SK-N-SH (cell line): ENCODE measurements around the gene VAV1. TPM values are rescaled to one million over a fixed set of nuclear protein-coding genes. Genes with fewer than 3 reads are reported as not detected.

Experiments
- CTCF ChIA-PET: fragments of 300-600, 350-600 bp; formaldehyde crosslinking; extraction: SDS; loops from one replicate; lab custom pipeline; 2021; lab: Yijun Ruan, JAX
- POLR2A ChIA-PET: fragments of 350-600 bp; sonication (Branson Sonifier 250); formaldehyde crosslinking; extraction: SDS; loops from one replicate; lab custom pipeline; 2020; ENCODE audit warnings: antibody characterized with exemption, inconsistent platforms; lab: Yijun Ruan, JAX
- DNase-seq: peaks from one replicate; pipeline ENCODE4 v3.0.0; 2012
- H2AFZ ChIP-seq: fragments of 200-600 bp; sonication (generic); 2 replicates; pipeline ENCODE4 v1.8.1; 2016; ENCODE audit warnings: antibody characterized with exemption, mild to moderate bottlenecking, low read depth
- H3F3A ChIP-seq: fragments of 200-600 bp; sonication (generic); replicated peaks from 2 replicates; pipeline ENCODE3; 2016; ENCODE audit warnings: antibody characterized with exemption, mild to moderate bottlenecking; ENCODE audit not compliant: insufficient read depth
- H3K27ac ChIP-seq, 2 experiments: fragments of 200-500 bp in 1 of 2; fragments of 200-600 bp in 1 of 2; sonication (Bioruptor generic) in 1 of 2; sonication (generic), shearing (Covaris generic) in 1 of 2; 2 replicates each; pipeline versions ENCODE4 v1.5.1 to v1.6.1; 2014 to 2016; ENCODE audit warnings: low read depth in 2 of 2, inconsistent platforms in 1 of 2, low read length in 1 of 2, mild to moderate bottlenecking in 1 of 2, mixed read lengths in 1 of 2
- H3K27me3 ChIP-seq: fragments of 200-600 bp; sonication (generic), shearing (Covaris generic); 2 replicates; pipeline ENCODE4 v1.6.1; 2016; ENCODE audit warnings: mixed run types; ENCODE audit not compliant: insufficient read depth
- H3K36me3 ChIP-seq, 2 experiments: fragments of 200-500 bp in 1 of 2; fragments of 200-600 bp in 1 of 2; sonication (Bioruptor generic) in 1 of 2; sonication (generic) in 1 of 2; replicated peaks in 1 of 2; 2 replicates each; pipeline versions ENCODE3 to v1.5.1; 2014 to 2016; ENCODE audit warnings: low read length in 1 of 2, mild to moderate bottlenecking in 1 of 2; ENCODE audit not compliant: insufficient read depth in 2 of 2, control insufficient read depth in 1 of 2
- H3K4me1 ChIP-seq, 2 experiments: fragments of 200-500 bp in 1 of 2; fragments of 200-600 bp in 1 of 2; sonication (Bioruptor generic) in 1 of 2; sonication (generic), shearing (Covaris generic) in 1 of 2; 2 replicates each; pipeline versions ENCODE4 v1.5.1 to v1.6.1; 2014 to 2016; ENCODE audit warnings: low read depth in 1 of 2, low read length in 1 of 2, mixed run types in 1 of 2; ENCODE audit not compliant: insufficient read depth in 2 of 2, control insufficient read depth in 1 of 2
- H3K4me2 ChIP-seq: fragments of 200-600 bp; sonication (generic), shearing (Covaris generic); 2 replicates; pipeline ENCODE4 v1.6.1; 2017; ENCODE audit warnings: mixed run types
- H3K4me3 ChIP-seq, 2 experiments: fragments of 200-500 bp in 1 of 2; fragments of 200-600 bp in 1 of 2; sonication (Bioruptor generic) in 1 of 2; sonication (generic), shearing (Covaris generic) in 1 of 2; 2 replicates each; pipeline versions ENCODE4 v1.5.1 to v1.8.1; 2014 to 2016; ENCODE audit warnings: low read depth in 2 of 2, inconsistent platforms in 1 of 2, low read length in 1 of 2, mild to moderate bottlenecking in 1 of 2, mixed read lengths in 1 of 2, moderate library complexity in 1 of 2
- H3K79me2 ChIP-seq: fragments of 200-600 bp; sonication (generic); 2 replicates; pipeline ENCODE4 v1.8.1; 2017; ENCODE audit warnings: mild to moderate bottlenecking; ENCODE audit not compliant: insufficient read depth
- H3K9ac ChIP-seq: fragments of 200-600 bp; sonication (generic); 2 replicates; pipeline ENCODE4 v1.6.1; 2017; ENCODE audit warnings: mixed run types
- H3K9me2 ChIP-seq: fragments of 200-600 bp; sonication (generic); 2 replicates; pipeline ENCODE4 v1.6.1; 2017; ENCODE audit warnings: mixed run types
- H3K9me3 ChIP-seq: fragments of 200-600 bp; sonication (generic); 2 replicates; pipeline ENCODE4 v1.6.1; 2017; ENCODE audit warnings: mixed run types, mild to moderate bottlenecking, moderate library complexity
- H4K20me1 ChIP-seq: fragments of 200-600 bp; sonication (generic); 2 replicates; pipeline ENCODE4 v1.6.1; 2017; ENCODE audit warnings: mild to moderate bottlenecking, mixed run types; ENCODE audit not compliant: insufficient read depth
- CHD2 ChIP-seq: fragments of 150-350 bp; IDR thresholded peaks from 2 replicates; pipeline ENCODE4 v1.6.1; 2018; ENCODE audit warnings: low read length; ENCODE audit not compliant: partially characterized antibody
- EP300 ChIP-seq, 2 experiments: IDR thresholded peaks; 2 replicates each; pipeline versions ENCODE4 v1.4.0 to v1.6.1; 2012; ENCODE audit warnings: borderline replicate concordance in 1 of 2, low read depth in 1 of 2, low read length in 1 of 2
- EZH2phosphoT487 ChIP-seq: fragments of 200-600 bp; sonication (generic); IDR thresholded peaks from 2 replicates; pipeline ENCODE4 v1.6.1; 2017; ENCODE audit warnings: low read depth, mixed run types, mild to moderate bottlenecking, antibody characterized with exemption, moderate library complexity, borderline replicate concordance
- FOSL2 ChIP-seq: IDR thresholded peaks from 2 replicates; pipeline ENCODE4 v1.4.0; 2012; ENCODE audit warnings: low read depth, mild to moderate bottlenecking, moderate library complexity, borderline replicate concordance
- FOXJ3 ChIP-seq: sonication (generic); formaldehyde crosslinking; IDR thresholded peaks from 2 replicates; pipeline ENCODE4 v1.5.1; 2020; ENCODE audit warnings: mild to moderate bottlenecking, missing genetic modification reagents
- GABPA ChIP-seq: IDR thresholded peaks from 2 replicates; pipeline ENCODE4 v1.4.0; 2012; ENCODE audit warnings: low read depth, mild to moderate bottlenecking
- GATA2 ChIP-seq: sonication (generic); formaldehyde crosslinking; IDR thresholded peaks from 2 replicates; pipeline ENCODE4 v1.5.0; 2020; ENCODE audit warnings: mild to moderate bottlenecking, missing genetic modification reagents
- JUND ChIP-seq: IDR thresholded peaks from 2 replicates; pipeline ENCODE4 v1.4.0; 2012
- RFX5 ChIP-seq: IDR thresholded peaks from 2 replicates; pipeline ENCODE4 v1.6.1; 2012; ENCODE audit warnings: mild to moderate bottlenecking, improper control_type of control experiment, low read length
- RXRA ChIP-seq: IDR thresholded peaks from 2 replicates; pipeline ENCODE4 v1.4.0; 2012; ENCODE audit warnings: low read depth, mild to moderate bottlenecking, borderline replicate concordance
- SIN3A ChIP-seq: IDR thresholded peaks from 2 replicates; pipeline ENCODE4 v1.6.1; 2012; ENCODE audit warnings: low read depth, mild to moderate bottlenecking, low read length, moderate library complexity, borderline replicate concordance
- TAF1 ChIP-seq: IDR thresholded peaks from 2 replicates; pipeline ENCODE4 v1.6.1; 2012; ENCODE audit warnings: low read depth, mild to moderate bottlenecking, low read length, moderate library complexity, borderline replicate concordance
- TCF12 ChIP-seq: IDR thresholded peaks from 2 replicates; pipeline ENCODE4 v1.4.0; 2012
- YY1 ChIP-seq: IDR thresholded peaks from 2 replicates; pipeline ENCODE4 v1.4.0; 2012; ENCODE audit warnings: low read depth, mild to moderate bottlenecking
- WGBS: methylation state at CpG from one replicate; pipeline ENCODE4 v1.1.6; 2017; ENCODE audit warnings: low lambda C conversion rate; 5-methylcytosine and 5-hydroxymethylcytosine counted together
- polyA plus RNA-seq, 3 experiments: library from polyadenylated mRNA; depleted of rRNA; stranded (reverse); fragments of >200 nt; gene quantifications; 2 replicates each; pipeline ENCODE4 v1.2.3, GENCODE V29; 2012
- TF ChIP-seq, protein P1 (sequence below): IDR thresholded peaks from 2 replicates; pipeline ENCODE4 v1.4.0; 2012; ENCODE audit warnings: low read depth
- TF ChIP-seq, protein P2 (sequence below): IDR thresholded peaks from 2 replicates; pipeline ENCODE4; 2012
- TF ChIP-seq, protein P3 (sequence below): fragments of 150-350 bp; IDR thresholded peaks from 2 replicates; pipeline ENCODE4 v1.6.1; 2016; ENCODE audit warnings: mild to moderate bottlenecking, low read depth, low read length
- TF ChIP-seq, protein P4 (sequence below): IDR thresholded peaks from 2 replicates; pipeline ENCODE4 v1.4.0; 2012; ENCODE audit warnings: low read depth, borderline replicate concordance
- TF ChIP-seq, protein P5 (sequence below): fragments of 150-350 bp; IDR thresholded peaks from 2 replicates; pipeline ENCODE4 v1.6.1; 2017; ENCODE audit warnings: antibody characterized with exemption, low read length, low read depth, borderline replicate concordance

VAV1 gene
- polyA plus RNA-seq, 1 of the 3 experiments (the other 2 are of a cell fraction), result 0.02 TPM

DNA sequence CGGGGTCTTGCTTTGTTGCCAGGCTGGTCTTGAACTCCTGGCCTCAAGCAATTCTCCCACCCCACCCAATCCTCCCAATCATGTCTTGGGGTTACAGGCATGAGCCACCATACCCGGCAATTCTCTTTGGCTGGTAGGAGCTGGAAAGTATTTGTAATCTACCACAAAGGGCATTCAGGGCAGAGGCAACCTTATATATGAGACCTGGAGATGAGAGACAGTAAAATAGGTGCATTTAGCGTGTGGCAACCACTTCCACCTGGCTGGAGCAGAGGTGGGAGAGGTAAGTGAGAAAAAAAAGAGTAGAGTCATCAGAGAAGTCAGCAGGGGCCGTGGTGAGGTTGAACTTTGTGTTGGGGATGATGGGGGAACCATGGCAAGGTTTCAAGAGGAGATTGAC, 36.8 kb downstream of the VAV1 start:
- Histone ChIP-seq H3K9me3 (no peaks in the 10 kb centered on the region), H3K79me2 (no peaks in the 10 kb centered on the region), H4K20me1 (no peaks in the 10 kb centered on the region), H3F3A (no peaks in the 10 kb centered on the region), H3K4me1 (no peaks in the 10 kb centered on the region), H3K4me2 (no peak overlapping the region), H3K27me3 (peaks cover 22% of the 10 kb centered on the region; the same call in 1 of the 2 replicates)
- WGBS, result 3% methylated on average over 4 of the region's 4 CpGs
- DNase-seq, result no peak
- TF ChIP-seq GATA2 (CRISPR knock-in tag) (no peak), JUND (no peak), EZH2phosphoT487 (no peak), SIN3A (no peak), RFX5 (no peak), GABPA (no peak), RXRA (no peak), TCF12 (no peak), CHD2 (no peak)
- TF ChIP-seq, protein P1, sequence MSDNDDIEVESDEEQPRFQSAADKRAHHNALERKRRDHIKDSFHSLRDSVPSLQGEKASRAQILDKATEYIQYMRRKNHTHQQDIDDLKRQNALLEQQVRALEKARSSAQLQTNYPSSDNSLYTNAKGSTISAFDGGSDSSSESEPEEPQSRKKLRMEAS, result no peak
- TF ChIP-seq, all 33 proteins: peak for 0
- Histone ChIP-seq H3K36me3 (no peaks in the 10 kb centered on the region), H3K4me3 (no peak overlapping the region), H3K27ac (no peak overlapping the region), H3K9ac (no peak overlapping the region), H3K9me2 (no peaks in the 10 kb centered on the region), H2AFZ (no peak overlapping the region)
- POLR2A ChIA-PET, result no interaction called here
- CTCF ChIA-PET, result interaction anchor here (0.7 kb wide), 1 partner anchor 133 kb away, joined by 3 read pairs; no protein-coding TSS in a partner anchor

DNA sequence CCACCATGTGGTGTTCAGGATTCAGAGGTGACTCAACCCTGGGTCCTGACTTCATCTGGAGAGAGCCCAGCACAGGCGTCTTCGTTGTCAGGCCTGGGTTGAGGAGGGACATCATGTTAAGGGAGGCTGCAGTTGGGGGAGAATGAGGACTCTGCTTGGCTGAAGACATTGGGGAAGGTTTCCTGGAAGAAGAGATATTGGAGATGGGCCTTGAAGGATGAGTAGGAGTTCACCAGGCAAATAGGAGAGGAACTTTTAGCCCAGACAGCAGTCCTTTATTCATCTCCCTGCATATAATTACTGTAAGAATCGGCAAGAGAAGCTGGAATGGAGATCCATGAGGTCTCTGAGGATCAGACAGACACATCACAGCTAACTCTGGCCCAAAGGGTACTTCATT, 38.9 kb downstream of the VAV1 start:
- H3K79me2 ChIP-seq, result no peaks in the 10 kb centered on the region
- peak overlapping the region; percentile 55; the same call in 1 of the 2 replicates for H3K4me2 ChIP-seq
- H3K9me3 ChIP-seq, result no peaks in the 10 kb centered on the region
- peak overlapping the region; percentile 96 for H2AFZ ChIP-seq
- no peaks in the 10 kb centered on the region for H3K9me2 ChIP-seq
- H4K20me1 ChIP-seq, result no peaks in the 10 kb centered on the region
- H3K36me3 ChIP-seq, result no peaks in the 10 kb centered on the region
- no peak overlapping the region for H3K4me3 ChIP-seq
- POLR2A ChIA-PET, result no interaction called here
- H3K4me1 ChIP-seq, result no peaks in the 10 kb centered on the region
- no peak for TF ChIP-seq RXRA
- WGBS, result 3% methylated on average over 3 of the region's 3 CpGs
- CTCF ChIA-PET, result no interaction called here
- no peak overlapping the region for H3K9ac ChIP-seq
- H3K27ac ChIP-seq, result no peak overlapping the region
- H3F3A ChIP-seq, result no peaks in the 10 kb centered on the region
- DNase-seq, result no peak
- H3K27me3 ChIP-seq, result peaks cover 15% of the 10 kb centered on the region; the same call in 1 of the 2 replicates

DNA sequence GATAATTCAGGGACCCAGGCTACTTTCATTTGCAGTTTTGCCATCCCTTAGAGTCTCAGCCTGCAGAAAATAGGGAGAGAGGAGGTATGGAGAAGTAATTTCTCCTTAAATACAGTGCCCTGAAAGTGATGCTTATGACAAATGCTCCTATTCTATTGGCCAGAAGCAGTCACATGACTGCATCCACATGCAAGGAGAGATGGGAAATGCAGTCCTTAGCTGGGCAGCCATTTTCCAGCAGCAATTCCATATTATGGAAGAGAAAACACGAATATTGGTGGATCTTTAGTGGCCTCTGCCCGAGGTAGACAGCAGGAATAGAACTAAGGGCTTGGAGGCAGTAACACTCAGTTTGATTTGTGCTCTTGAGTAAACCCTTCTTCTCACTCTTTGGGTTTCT, 39.4 kb downstream of the VAV1 start:
- H3F3A ChIP-seq, result no peaks in the 10 kb centered on the region
- no peak overlapping the region for H3K27ac ChIP-seq
- DNase-seq, result peak; percentile 73
- peaks cover 10% of the 10 kb centered on the region; the same call in 1 of the 2 replicates for H3K27me3 ChIP-seq
- no peak for TF ChIP-seq RFX5
- TF ChIP-seq, protein P2, sequence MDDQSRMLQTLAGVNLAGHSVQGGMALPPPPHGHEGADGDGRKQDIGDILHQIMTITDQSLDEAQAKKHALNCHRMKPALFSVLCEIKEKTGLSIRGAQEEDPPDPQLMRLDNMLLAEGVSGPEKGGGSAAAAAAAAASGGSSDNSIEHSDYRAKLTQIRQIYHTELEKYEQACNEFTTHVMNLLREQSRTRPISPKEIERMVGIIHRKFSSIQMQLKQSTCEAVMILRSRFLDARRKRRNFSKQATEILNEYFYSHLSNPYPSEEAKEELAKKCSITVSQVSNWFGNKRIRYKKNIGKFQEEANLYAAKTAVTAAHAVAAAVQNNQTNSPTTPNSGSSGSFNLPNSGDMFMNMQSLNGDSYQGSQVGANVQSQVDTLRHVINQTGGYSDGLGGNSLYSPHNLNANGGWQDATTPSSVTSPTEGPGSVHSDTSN, result peak; percentile 44
- TF ChIP-seq FOXJ3 (CRISPR knock-in tag), result no peak
- TF ChIP-seq GATA2 (CRISPR knock-in tag), result no peak
- TF ChIP-seq TAF1, result no peak
- no peak for TF ChIP-seq EZH2phosphoT487
- TF ChIP-seq, protein P3, sequence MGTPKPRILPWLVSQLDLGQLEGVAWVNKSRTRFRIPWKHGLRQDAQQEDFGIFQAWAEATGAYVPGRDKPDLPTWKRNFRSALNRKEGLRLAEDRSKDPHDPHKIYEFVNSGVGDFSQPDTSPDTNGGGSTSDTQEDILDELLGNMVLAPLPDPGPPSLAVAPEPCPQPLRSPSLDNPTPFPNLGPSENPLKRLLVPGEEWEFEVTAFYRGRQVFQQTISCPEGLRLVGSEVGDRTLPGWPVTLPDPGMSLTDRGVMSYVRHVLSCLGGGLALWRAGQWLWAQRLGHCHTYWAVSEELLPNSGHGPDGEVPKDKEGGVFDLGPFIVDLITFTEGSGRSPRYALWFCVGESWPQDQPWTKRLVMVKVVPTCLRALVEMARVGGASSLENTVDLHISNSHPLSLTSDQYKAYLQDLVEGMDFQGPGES, result no peak
- no peak for TF ChIP-seq FOSL2
- TF ChIP-seq YY1, result peak; percentile 93
- TF ChIP-seq EP300 (IDR thresholded peaks at IDR 0.05; ENCODE audit: borderline replicate concordance in 1 of 2, low read depth in 1 of 2, low read length in 1 of 2), result no peak
- TF ChIP-seq, protein P4, sequence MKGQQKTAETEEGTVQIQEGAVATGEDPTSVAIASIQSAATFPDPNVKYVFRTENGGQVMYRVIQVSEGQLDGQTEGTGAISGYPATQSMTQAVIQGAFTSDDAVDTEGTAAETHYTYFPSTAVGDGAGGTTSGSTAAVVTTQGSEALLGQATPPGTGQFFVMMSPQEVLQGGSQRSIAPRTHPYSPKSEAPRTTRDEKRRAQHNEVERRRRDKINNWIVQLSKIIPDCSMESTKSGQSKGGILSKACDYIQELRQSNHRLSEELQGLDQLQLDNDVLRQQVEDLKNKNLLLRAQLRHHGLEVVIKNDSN, result peak; percentile 96
- TF ChIP-seq, protein P5, sequence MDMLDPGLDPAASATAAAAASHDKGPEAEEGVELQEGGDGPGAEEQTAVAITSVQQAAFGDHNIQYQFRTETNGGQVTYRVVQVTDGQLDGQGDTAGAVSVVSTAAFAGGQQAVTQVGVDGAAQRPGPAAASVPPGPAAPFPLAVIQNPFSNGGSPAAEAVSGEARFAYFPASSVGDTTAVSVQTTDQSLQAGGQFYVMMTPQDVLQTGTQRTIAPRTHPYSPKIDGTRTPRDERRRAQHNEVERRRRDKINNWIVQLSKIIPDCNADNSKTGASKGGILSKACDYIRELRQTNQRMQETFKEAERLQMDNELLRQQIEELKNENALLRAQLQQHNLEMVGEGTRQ, result peak; percentile 65
- H3K4me1 ChIP-seq, result no peaks in the 10 kb centered on the region
- H2AFZ ChIP-seq, result peak overlapping the region; percentile 96
- ChIA-PET CTCF (no interaction called here), POLR2A (no interaction called here)
- no peak overlapping the region for H3K4me3 ChIP-seq
- H3K36me3 ChIP-seq, result no peaks in the 10 kb centered on the region
- peak overlapping the region; percentile 55; the same call in 1 of the 2 replicates for H3K4me2 ChIP-seq
- no peaks in the 10 kb centered on the region for H3K9me2 ChIP-seq
- no peaks in the 10 kb centered on the region for H4K20me1 ChIP-seq
- H3K9ac ChIP-seq, result no peak overlapping the region
- no peaks in the 10 kb centered on the region for H3K9me3 ChIP-seq
- no peaks in the 10 kb centered on the region for H3K79me2 ChIP-seq
- 0% methylated on average over 2 of the region's 2 CpGs for WGBS
